Smooth muscle cell (in vitro differentiated cells): ENCODE data around the gene NT5C3A. TPM values are rescaled to one million over a fixed set of nuclear protein-coding genes. Genes with fewer than 3 reads are reported as not detected.
"Not testable (repeated sequence)": the region's sequence is repeated elsewhere in the genome, so short reads cannot be mapped to it uniquely, and the experiment has no call there.

Experiments used
- DNase-seq: peaks from one replicate; lab custom pipeline; 2025; ENCODE audit not compliant: unreplicated experiment; lab: John Stamatoyannopoulos, UW
- H2AFZ ChIP-seq: fragments of 200-600 bp; sonication (generic); 2 replicates; pipeline ENCODE4 v1.6.0; 2016; ENCODE audit warnings: antibody characterized with exemption, low read depth, mild to moderate bottlenecking
- H3F3A ChIP-seq: fragments of 200-600 bp; sonication (generic); 2 replicates; pipeline ENCODE4 v1.6.0; 2017; ENCODE audit warnings: antibody characterized with exemption, low read depth
- H3K27ac ChIP-seq: fragments of 200-600 bp; sonication (generic); 2 replicates; pipeline ENCODE4 v1.5.1; 2016; ENCODE audit warnings: low read depth, mild to moderate bottlenecking
- H3K27me3 ChIP-seq: fragments of 200-600 bp; sonication (generic); 2 replicates; pipeline ENCODE4 v1.6.1; 2016; ENCODE audit warnings: low read depth, mild to moderate bottlenecking
- H3K36me3 ChIP-seq: fragments of 200-600 bp; sonication (generic); 2 replicates; pipeline ENCODE4 v1.5.1; 2016; ENCODE audit warnings: low read depth
- H3K4me1 ChIP-seq: fragments of 200-600 bp; sonication (generic); 2 replicates; pipeline ENCODE4 v1.5.1; 2016; ENCODE audit warnings: low read depth
- H3K4me2 ChIP-seq: fragments of 200-600 bp; sonication (generic); 2 replicates; pipeline ENCODE4 v1.6.0; 2016; ENCODE audit warnings: mild to moderate bottlenecking
- H3K4me3 ChIP-seq: fragments of 200-600 bp; sonication (generic); 2 replicates; pipeline ENCODE4 v1.5.1; 2016; ENCODE audit warnings: mild to moderate bottlenecking
- H3K79me2 ChIP-seq: fragments of 200-600 bp; sonication (generic); 2 replicates; pipeline ENCODE4 v1.6.0; 2016; ENCODE audit warnings: low read depth, mild to moderate bottlenecking
- H3K9ac ChIP-seq: fragments of 200-600 bp; sonication (generic); 2 replicates; pipeline ENCODE4 v1.6.0; 2016; ENCODE audit warnings: low read depth
- H3K9me3 ChIP-seq: fragments of 200-600 bp; sonication (generic); replicated peaks from 2 replicates; pipeline ENCODE4 v1.5.1; 2016; ENCODE audit warnings: low read depth
- H4K20me1 ChIP-seq: fragments of 200-600 bp; sonication (generic); 2 replicates; pipeline ENCODE4 v1.6.0; 2016; ENCODE audit warnings: low read depth
- WGBS: methylation state at CpG from one replicate; pipeline ENCODE4 v1.1.7; 2016; ENCODE audit warnings: low lambda C conversion rate; 5-methylcytosine and 5-hydroxymethylcytosine counted together
- polyA plus RNA-seq: library from polyadenylated mRNA; unstranded; fragments of >200 nt; fragmentation: Nextera tagmentation; extraction: Ambion mirVana; gene quantifications from 2 replicates; pipeline ENCODE4 v1.2.1, GENCODE V29; 2016
- total RNA-seq: library from RNA; depleted of rRNA; stranded (reverse); fragments of >200 nt; gene quantifications from 2 replicates; pipeline ENCODE4 v1.2.3, GENCODE V29; 2014
- TF ChIP-seq, protein P1 (sequence below): fragments of 200-600 bp; sonication (generic); IDR thresholded peaks from 2 replicates; pipeline ENCODE4 v1.5.1; 2017; ENCODE audit warnings: borderline replicate concordance, mild to moderate bottlenecking, antibody characterized with exemption; ENCODE audit not compliant: insufficient read depth, poor library complexity, severe bottlenecking

NT5C3A gene
- total and polyA plus RNA-seq, 2 experiments from 2014 or later = 12.9 to 25.4 TPM

DNA sequence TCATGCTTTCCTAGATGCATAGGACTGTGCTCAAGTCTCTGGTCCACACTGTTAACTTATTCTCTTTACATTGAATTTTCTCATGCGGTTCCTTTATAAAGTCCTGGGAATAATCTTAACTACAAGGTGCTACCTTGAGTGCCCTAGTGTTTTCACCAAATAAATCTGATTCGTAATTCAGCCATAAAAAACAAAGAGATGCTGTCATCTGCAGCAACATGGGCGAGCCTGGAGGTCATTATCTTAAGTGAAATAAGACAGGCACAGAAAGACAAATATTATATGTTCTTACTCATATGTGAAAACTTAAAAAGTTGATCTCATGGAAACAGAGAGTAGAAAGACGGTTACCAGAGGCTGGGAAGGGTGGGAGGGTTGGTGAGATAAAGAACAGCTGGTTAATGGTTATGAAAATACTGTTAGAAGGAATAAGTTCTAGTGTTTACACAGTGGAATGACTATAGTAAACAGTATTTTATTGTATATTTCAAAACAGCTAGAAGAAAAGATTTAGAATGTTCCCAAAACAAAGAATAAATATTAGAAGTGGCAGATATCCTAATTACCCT, 38.3 kb downstream of the NT5C3A start:
- Histone ChIP-seq H3K4me1 (no peaks in the 10 kb centered on the region), H3K9ac (no peak overlapping the region), H3K27ac (no peak overlapping the region), H3K4me2 (no peak overlapping the region), H3F3A (no peaks in the 10 kb centered on the region), H3K9me3 (no peaks in the 10 kb centered on the region), H3K79me2 (no peaks in the 10 kb centered on the region), H2AFZ (no peak overlapping the region), H3K36me3 (peaks cover 21% of the 10 kb centered on the region), H3K4me3 (no peak overlapping the region), H3K27me3 (no peaks in the 10 kb centered on the region), H4K20me1 (peaks cover 4% of the 10 kb centered on the region)
- TF ChIP-seq, protein P1, sequence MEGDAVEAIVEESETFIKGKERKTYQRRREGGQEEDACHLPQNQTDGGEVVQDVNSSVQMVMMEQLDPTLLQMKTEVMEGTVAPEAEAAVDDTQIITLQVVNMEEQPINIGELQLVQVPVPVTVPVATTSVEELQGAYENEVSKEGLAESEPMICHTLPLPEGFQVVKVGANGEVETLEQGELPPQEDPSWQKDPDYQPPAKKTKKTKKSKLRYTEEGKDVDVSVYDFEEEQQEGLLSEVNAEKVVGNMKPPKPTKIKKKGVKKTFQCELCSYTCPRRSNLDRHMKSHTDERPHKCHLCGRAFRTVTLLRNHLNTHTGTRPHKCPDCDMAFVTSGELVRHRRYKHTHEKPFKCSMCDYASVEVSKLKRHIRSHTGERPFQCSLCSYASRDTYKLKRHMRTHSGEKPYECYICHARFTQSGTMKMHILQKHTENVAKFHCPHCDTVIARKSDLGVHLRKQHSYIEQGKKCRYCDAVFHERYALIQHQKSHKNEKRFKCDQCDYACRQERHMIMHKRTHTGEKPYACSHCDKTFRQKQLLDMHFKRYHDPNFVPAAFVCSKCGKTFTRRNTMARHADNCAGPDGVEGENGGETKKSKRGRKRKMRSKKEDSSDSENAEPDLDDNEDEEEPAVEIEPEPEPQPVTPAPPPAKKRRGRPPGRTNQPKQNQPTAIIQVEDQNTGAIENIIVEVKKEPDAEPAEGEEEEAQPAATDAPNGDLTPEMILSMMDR = no peak
- DNase-seq = no peak
- WGBS = 57% methylated on average over 4 of the region's 4 CpGs

- Histone ChIP-seq H3K27ac (no peak overlapping the region), H2AFZ (no peak overlapping the region), H3K9ac (no peak overlapping the region), H3K9me3 (no peaks in the 10 kb centered on the region), H3K27me3 (no peaks in the 10 kb centered on the region), H3K79me2 (no peaks in the 10 kb centered on the region), H3K4me3 (no peak overlapping the region), H3K36me3 (peaks cover 3% of the 10 kb centered on the region), H3K4me1 (no peaks in the 10 kb centered on the region), H3F3A (peaks cover 4% of the 10 kb centered on the region), H3K4me2 (no peak overlapping the region), H4K20me1 (no peaks in the 10 kb centered on the region)
- TF ChIP-seq, protein P1 = no peak
- no peak for DNase-seq
Observed at GRCh38 chr7:33012364-33012763, 50.2 kb downstream of the NT5C3A start.

- no peak overlapping the region for H3K9ac ChIP-seq
- TF ChIP-seq, protein P1 = no peak
- H4K20me1 ChIP-seq = no peaks in the 10 kb centered on the region
- H2AFZ ChIP-seq = no peak overlapping the region
- no peaks in the 10 kb centered on the region for H3K79me2 ChIP-seq
- H3K9me3 ChIP-seq = no peaks in the 10 kb centered on the region
- no peak overlapping the region for H3K27ac ChIP-seq
- H3K36me3 ChIP-seq = no peaks in the 10 kb centered on the region
- H3F3A ChIP-seq = peaks cover 4% of the 10 kb centered on the region
- H3K27me3 ChIP-seq = no peaks in the 10 kb centered on the region
- no peak overlapping the region for H3K4me2 ChIP-seq
- no peak for DNase-seq
- WGBS = 100% methylated on average over 2 of the region's 2 CpGs
- H3K4me1 ChIP-seq = no peaks in the 10 kb centered on the region
- H3K4me3 ChIP-seq = no peak overlapping the region
Observed at GRCh38 chr7:33009734-33010133, 52.8 kb downstream of the NT5C3A start.

DNA sequence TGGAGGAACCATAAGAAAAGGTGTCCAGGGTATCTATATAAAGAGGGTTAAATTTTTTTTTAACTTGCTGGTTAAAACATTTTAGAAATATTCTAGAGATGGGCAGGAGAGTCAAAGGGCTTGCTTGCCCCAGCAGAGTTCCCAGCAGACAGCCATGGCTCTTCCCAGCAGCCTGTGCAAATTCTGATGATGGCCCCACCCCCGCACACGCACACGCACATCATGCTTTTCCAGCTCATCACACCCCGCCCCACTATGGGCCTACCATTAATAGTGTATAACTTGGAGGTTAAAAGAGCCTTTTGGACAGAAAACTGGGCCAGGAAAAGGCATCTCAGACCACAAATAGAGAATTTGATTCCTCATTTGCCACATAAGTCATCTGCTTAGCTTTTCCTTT, 56.9 kb downstream of the NT5C3A start:
- WGBS = 95% methylated on average over 4 of the region's 4 CpGs
- H3K9ac ChIP-seq, DNase-seq: not testable (repeated sequence)

DNA sequence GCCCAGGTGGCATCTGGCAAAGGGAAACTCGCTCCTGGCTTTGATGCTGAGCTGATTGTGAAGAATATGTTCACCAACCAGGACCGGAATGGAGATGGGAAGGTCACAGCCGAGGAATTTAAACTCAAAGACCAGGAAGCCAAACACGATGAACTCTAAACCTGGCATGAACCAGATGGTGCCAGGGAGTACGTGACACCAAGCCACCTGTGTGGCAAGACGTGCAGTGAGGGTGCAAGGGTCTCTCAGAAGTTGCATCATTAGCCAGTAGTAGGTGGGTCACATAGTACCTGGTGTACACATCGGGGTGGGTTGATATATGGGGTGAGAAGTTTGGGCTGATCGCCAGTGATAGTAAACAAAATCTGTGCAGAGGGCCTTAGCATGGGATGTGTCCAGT, 57.4 kb downstream of the NT5C3A start:
- not testable (repeated sequence) for H3K79me2 ChIP-seq, H3K9me3 ChIP-seq, H4K20me1 ChIP-seq, H3K4me2 ChIP-seq, H2AFZ ChIP-seq, H3K27ac ChIP-seq, DNase-seq, H3K9ac ChIP-seq, H3K4me1 ChIP-seq, H3K36me3 ChIP-seq, H3K4me3 ChIP-seq, H3F3A ChIP-seq, H3K27me3 ChIP-seq
- 99% methylated on average over 8 of the region's 8 CpGs for WGBS

More for the DNA sequence above, 56.9 kb downstream of the NT5C3A start:
- H3K4me3 ChIP-seq, H2AFZ ChIP-seq, H4K20me1 ChIP-seq, H3K27me3 ChIP-seq, H3K9me3 ChIP-seq, H3K4me1 ChIP-seq, H3K27ac ChIP-seq, H3K79me2 ChIP-seq, H3F3A ChIP-seq, H3K36me3 ChIP-seq, H3K4me2 ChIP-seq: not testable (repeated sequence)

DNA sequence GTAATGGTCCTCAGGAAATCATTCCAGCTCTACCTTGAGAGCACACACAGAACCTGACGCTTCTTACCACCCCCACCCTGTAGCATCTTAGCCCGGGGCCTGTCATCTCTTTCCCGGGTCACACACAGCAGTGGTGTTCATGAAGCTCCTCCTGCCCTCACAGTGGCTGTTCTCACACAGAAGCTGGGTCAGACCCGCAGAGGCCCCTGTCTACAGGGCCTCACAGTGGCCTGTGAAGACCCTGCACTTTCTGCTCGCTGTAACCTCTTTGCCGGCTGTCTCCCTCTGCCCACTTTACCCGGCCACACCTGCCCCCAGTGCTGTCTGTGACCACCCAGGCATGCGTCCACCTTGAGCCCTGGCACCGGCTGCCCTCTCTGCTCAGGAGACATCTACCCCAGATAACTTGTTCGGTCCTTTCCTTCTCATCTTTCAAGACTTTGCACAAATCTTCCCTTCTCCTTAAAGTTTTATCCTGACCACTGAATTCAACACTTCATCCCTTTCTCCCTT, 58.4 kb downstream of the NT5C3A start:
- H3K9me3 ChIP-seq, H3K27ac ChIP-seq, H4K20me1 ChIP-seq, H3K79me2 ChIP-seq, DNase-seq, H3K4me2 ChIP-seq, H2AFZ ChIP-seq, H3K4me1 ChIP-seq, H3K27me3 ChIP-seq, H3F3A ChIP-seq, H3K36me3 ChIP-seq, H3K4me3 ChIP-seq, H3K9ac ChIP-seq: not testable (repeated sequence)
- WGBS = 84% methylated on average over 10 of the region's 10 CpGs
